KOPT-K1 (cell line): ENCODE results near the gene PPFIBP2.

Experiments used
- H3K27ac ChIP-seq: fragments of 200-600 bp; sonication (generic); 2 replicates; pipeline ENCODE4 v1.5.1; 2016; ENCODE audit warnings: antibody characterized with exemption, mild to moderate bottlenecking, low read depth, low read length; ENCODE audit not compliant: poor library complexity, severe bottlenecking
- H3K36me3 ChIP-seq: fragments of 200-600 bp; sonication (generic); 2 replicates; pipeline ENCODE4 v1.5.1; 2017; ENCODE audit warnings: antibody characterized with exemption, mild to moderate bottlenecking, low read length, moderate library complexity; ENCODE audit not compliant: insufficient read depth
- H3K9me3 ChIP-seq: fragments of 200-600 bp; sonication (generic); 2 replicates; pipeline ENCODE4 v1.5.1; 2017; ENCODE audit warnings: antibody characterized with exemption, low read length, mild to moderate bottlenecking; ENCODE audit not compliant: insufficient read depth, poor library complexity, severe bottlenecking

The PPFIBP2 gene

DNA sequence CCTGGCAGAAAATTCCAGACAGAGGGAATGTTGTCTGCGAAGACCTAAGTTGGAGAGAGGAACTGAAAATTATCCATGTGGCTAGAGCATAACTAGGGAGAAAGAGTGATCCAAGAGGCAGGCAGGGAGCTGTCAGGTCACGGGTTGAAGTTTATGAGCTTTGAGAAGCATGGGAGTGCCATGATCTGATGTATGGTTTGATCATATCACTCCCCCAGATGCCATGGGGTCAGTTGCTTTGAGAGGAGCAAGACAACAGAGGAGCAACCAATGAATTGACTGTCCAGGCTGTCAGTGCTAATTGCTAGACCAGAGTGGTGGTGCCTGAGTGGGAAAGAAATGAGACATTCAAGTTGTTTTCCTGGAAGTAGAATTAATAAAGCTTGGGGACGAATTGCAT lies 105.5 kb downstream of the PPFIBP2 start:
- Histone ChIP-seq H3K36me3 (no peaks in the 10 kb centered on the region), H3K9me3 (no peaks in the 10 kb centered on the region), H3K27ac (no peak overlapping the region)

DNA sequence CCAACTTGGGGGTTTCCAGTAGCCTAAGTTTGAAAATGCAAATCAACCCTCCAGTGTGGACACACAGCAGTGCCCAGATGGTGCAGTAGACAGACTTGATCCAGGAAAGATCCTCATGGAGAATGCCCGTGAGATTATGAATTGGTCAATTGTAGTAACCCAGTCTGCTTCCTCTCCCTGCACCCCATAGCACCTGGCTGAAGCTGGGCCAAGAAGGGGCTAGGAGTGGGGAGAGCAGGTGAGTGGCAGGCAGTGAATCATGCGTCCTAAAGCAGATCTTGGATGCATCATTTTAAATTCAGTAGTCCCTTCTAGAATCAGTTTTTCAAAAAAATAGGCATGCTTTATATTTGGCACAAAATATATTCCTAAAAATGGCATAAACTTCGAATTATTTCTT lies 107.3 kb downstream of the PPFIBP2 start:
- no peak overlapping the region for H3K27ac ChIP-seq
- no peaks in the 10 kb centered on the region for H3K9me3 ChIP-seq
- no peaks in the 10 kb centered on the region for H3K36me3 ChIP-seq

DNA sequence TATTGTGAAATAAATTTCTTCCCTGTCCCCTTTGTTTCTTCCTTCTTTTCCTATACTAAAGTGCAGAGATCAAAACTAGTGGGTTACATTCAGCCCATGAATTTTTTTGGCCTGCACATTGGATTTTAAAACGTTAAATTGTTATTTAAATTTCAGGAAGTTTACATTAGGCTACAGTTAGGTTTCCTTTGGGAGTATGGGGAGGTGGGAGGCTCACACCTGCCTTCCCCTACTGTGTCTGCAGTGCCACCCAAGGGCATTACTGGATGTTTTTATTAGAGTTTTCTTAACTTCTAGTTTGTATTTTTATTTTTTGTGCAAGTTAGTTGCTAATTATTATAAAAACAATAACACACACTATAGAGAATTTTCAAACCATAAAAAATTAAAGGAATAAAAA lies 107.8 kb downstream of the PPFIBP2 start:
- H3K36me3 ChIP-seq: no peaks in the 10 kb centered on the region
- H3K27ac ChIP-seq: no peak overlapping the region
- H3K9me3 ChIP-seq: no peaks in the 10 kb centered on the region

DNA sequence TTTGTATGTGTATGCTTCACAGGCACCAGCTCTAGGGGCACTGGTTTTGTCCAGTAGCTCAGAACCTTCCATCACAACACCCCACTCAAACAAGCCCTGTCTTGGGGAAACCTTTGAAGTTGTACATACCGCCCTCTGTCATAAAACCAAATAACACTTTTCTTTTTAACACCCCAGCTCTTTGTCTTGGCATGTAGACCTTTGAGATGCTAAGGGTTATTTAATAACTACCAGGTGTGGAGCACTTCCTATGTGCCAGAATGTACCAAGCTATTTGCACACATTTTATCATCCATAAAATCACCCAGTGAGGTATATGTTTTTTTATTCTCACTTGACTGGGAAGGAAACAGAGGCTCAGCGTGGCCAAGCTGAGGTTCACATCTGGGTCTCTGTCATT lies 108.9 kb downstream of the PPFIBP2 start:
- H3K36me3 ChIP-seq: no peaks in the 10 kb centered on the region
- H3K9me3 ChIP-seq: no peaks in the 10 kb centered on the region
- no peak overlapping the region for H3K27ac ChIP-seq

- Histone ChIP-seq H3K9me3 (no peaks in the 10 kb centered on the region), H3K36me3 (no peaks in the 10 kb centered on the region), H3K27ac (no peak overlapping the region)
These were observed 114.9 kb downstream of the PPFIBP2 start for GRCh38 chr11:7628660-7629059.

DNA sequence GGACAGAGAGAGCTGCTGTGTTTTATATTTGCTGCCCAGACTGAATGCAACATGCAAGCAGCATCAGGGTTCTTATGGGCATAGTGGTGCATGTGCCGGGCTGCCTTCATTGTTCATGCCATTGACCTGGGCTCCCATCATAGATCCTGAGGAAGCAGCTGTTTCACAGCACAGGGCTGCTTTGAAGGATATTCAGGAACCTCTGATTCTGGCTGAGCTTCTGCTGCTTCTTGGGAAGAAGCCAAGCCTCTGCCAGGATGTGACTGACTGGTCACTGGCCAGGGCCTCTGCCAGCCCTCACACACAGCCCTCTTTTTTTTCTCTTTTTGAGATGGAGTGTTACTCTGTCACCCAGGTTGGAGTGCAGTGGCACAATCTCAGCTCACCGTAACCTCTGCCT lies 116.2 kb downstream of the PPFIBP2 start:
- no peak overlapping the region for H3K27ac ChIP-seq
- no peaks in the 10 kb centered on the region for H3K36me3 ChIP-seq
- no peaks in the 10 kb centered on the region for H3K9me3 ChIP-seq

GRCh38 chr11:7632211-7632610 lies 118.4 kb downstream of the PPFIBP2 start:
- Histone ChIP-seq H3K9me3 (no peaks in the 10 kb centered on the region), H3K27ac (no peak overlapping the region), H3K36me3 (no peaks in the 10 kb centered on the region)

GRCh38 chr11:7635137-7635536 lies 121.3 kb downstream of the PPFIBP2 start:
- Histone ChIP-seq H3K9me3 (no peaks in the 10 kb centered on the region), H3K27ac (no peak overlapping the region), H3K36me3 (no peaks in the 10 kb centered on the region)

GRCh38 chr11:7635708-7636107 lies 121.9 kb downstream of the PPFIBP2 start:
- Histone ChIP-seq H3K27ac (no peak overlapping the region), H3K36me3 (no peaks in the 10 kb centered on the region), H3K9me3 (no peaks in the 10 kb centered on the region)

GRCh38 chr11:7636350-7636749 lies 122.6 kb downstream of the PPFIBP2 start:
- Histone ChIP-seq H3K9me3 (no peaks in the 10 kb centered on the region), H3K27ac (no peak overlapping the region), H3K36me3 (no peaks in the 10 kb centered on the region)

GRCh38 chr11:7637447-7638157 lies 123.8 kb downstream of the PPFIBP2 start:
- Histone ChIP-seq H3K9me3 (no peaks in the 10 kb centered on the region), H3K36me3 (no peaks in the 10 kb centered on the region), H3K27ac (no peak overlapping the region)

DNA sequence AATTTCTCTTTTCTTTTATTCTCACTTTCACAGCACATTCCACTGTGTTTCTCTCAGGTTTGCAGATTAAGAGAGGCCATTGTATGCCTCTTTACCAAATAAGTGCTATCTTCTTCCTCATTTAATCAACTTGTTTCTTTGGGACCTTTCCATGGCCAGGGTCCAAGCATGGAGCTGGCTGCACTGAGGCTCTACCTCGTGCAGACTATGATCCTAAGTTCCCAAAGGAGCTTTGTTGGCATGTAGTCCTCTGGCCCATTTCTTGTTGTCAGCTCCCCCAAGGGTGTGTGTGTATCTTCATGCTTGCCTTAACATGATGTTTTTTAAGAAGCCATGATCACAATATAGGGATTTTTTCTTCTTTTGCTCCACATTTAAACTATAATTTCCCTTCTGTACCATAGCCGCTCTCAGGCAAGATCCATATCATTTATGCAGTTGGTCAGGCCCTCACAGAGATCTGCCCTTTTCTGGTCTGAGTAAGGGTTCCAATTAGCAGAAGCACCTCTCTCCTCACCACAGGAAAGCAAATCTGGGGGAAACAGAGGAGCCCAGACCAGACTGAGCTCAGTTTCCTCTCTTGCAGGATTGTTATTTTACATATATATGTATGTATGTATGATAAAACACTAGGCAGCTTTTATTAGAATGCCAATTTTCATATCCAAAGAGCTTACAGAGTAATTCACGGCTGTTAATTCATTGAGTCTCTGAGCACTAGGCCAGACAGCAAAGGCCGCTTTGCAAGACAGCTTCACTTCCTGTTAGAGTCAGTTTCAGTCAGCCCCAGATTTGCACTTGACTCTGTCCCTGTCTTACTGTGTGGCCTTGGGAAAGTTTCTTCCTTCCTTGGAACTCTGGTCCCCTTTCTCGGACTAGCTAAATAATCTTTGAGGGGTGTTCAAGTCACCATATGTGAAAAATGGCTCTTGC lies 125.2 kb downstream of the PPFIBP2 start:
- no peaks in the 10 kb centered on the region for H3K36me3 ChIP-seq
- no peaks in the 10 kb centered on the region for H3K9me3 ChIP-seq
- no peak overlapping the region for H3K27ac ChIP-seq

DNA sequence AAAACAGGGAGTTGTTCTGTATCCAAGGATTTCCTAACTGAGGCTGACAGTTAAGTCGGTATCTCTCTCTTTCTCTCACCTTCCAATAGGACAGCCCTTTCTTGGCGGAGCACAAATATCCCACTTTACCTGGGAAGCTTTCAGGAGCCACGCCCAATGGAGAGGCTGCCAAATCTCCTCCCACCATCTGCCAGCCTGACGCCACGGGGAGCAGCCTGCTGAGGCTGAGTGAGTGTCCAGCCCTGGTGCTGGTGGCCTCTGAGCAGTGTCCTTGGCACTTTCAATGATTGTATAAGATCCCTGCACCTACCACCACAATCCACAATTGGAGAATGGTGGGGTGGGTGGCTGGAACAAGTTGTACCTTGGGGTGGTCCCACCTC lies 125.8 kb downstream of the PPFIBP2 start:
- H3K9me3 ChIP-seq: no peaks in the 10 kb centered on the region
- no peak overlapping the region for H3K27ac ChIP-seq
- no peaks in the 10 kb centered on the region for H3K36me3 ChIP-seq

DNA sequence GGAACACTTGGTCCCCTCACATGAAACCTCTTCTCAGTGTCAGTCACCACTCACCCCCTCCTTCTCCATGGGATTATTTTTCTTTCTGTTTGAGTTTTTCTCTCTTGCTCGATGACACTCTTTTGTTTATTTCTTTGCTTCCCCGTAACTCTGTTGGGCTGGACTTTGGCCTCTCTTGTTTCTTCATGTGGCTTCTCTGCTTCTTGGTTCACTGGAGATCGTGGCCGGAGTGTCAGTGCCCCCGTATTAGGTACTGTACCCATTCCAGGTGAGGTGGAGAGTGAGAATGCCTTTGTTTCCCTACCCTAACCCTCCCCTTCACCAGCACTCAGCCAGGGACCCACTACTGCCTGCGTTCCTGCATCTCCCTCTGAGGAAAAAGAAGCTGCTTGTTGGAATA lies 127.0 kb downstream of the PPFIBP2 start:
- no peak overlapping the region for H3K27ac ChIP-seq
- H3K36me3 ChIP-seq: no peaks in the 10 kb centered on the region

DNA sequence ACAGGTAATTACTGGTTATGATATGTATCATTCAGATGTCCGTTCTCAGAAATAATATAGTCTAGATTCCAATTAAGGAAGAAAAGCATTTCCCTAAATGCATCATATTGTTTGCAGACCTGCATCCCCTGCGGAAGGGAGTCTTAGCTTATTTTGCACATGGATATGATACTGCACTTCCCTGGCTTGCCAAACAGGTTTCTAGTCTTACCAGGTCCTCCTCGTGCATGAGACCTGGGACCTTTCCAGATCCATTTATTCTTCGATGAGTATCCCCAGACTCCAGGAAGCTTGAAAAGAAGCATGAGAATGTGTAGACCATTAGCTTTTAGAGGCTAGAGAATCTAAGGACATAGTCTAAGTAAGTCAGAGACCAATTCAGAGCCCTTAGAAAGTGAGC lies 128.9 kb downstream of the PPFIBP2 start:
- Histone ChIP-seq H3K27ac (no peak overlapping the region), H3K36me3 (no peaks in the 10 kb centered on the region), H3K9me3 (no peaks in the 10 kb centered on the region)

More for the DNA sequence above, 127.0 kb downstream of the PPFIBP2 start:
- H3K9me3 ChIP-seq: no peaks in the 10 kb centered on the region

- Histone ChIP-seq H3K9me3 (no peaks in the 10 kb centered on the region), H3K36me3 (no peaks in the 10 kb centered on the region), H3K27ac (no peak overlapping the region)
These were observed 129.5 kb downstream of the PPFIBP2 start for GRCh38 chr11:7643314-7643713.
